NT2/D1 (cell line): ENCODE data around the gene TBX20.

Source experiments
- DNase-seq: peaks from one replicate; pipeline ENCODE4 v3.0.0-alpha.2; 2011; ENCODE audit warnings: low read depth, low spot score
- H3K27me3 ChIP-seq: 2 replicates; pipeline ENCODE4 v1.6.0; 2011; ENCODE audit warnings: mild to moderate bottlenecking; ENCODE audit not compliant: insufficient read length, insufficient read depth
- H3K36me3 ChIP-seq: 2 replicates; pipeline ENCODE4 v1.6.1; 2011; ENCODE audit warnings: mild to moderate bottlenecking, low read length, mixed read lengths; ENCODE audit not compliant: insufficient read depth, insufficient read length
- H3K4me1 ChIP-seq: 2 replicates; pipeline ENCODE4 v1.5.1; 2011; ENCODE audit not compliant: insufficient read depth, insufficient read length
- H3K4me3 ChIP-seq: 2 replicates; pipeline ENCODE4 v1.5.1; 2011; ENCODE audit warnings: low read depth; ENCODE audit not compliant: insufficient read length
- H3K9ac ChIP-seq: 2 replicates; pipeline ENCODE4 v1.6.0; 2011; ENCODE audit warnings: low read depth; ENCODE audit not compliant: insufficient read length
- H3K9me3 ChIP-seq: 2 replicates; pipeline ENCODE4 v1.5.1; 2011; ENCODE audit warnings: mild to moderate bottlenecking, low read length; ENCODE audit not compliant: insufficient read depth
- SUZ12 ChIP-seq: IDR thresholded peaks from 2 replicates; pipeline ENCODE4 v1.6.1; 2011; ENCODE audit not compliant: insufficient read length, insufficient read depth; ENCODE audit errors: extremely low read depth
- YY1 ChIP-seq: IDR thresholded peaks from 2 replicates; pipeline ENCODE4 v1.6.1; 2011; ENCODE audit not compliant: insufficient read length, insufficient read depth
- ZNF274 ChIP-seq: IDR thresholded peaks from 2 replicates; pipeline ENCODE4 v1.6.1; 2011; ENCODE audit warnings: mild to moderate bottlenecking, low read depth, low read length

TBX20 gene

GRCh38 chr7:35254496-35255442 is 869 bp upstream of the TBX20 start:
- Histone ChIP-seq H3K9me3 (no peaks in the 10 kb centered on the region), H3K27me3 (peaks cover 99% of the 10 kb centered on the region), H3K4me1 (peaks cover 8% of the 10 kb centered on the region), H3K36me3 (no peaks in the 10 kb centered on the region), H3K9ac (no peak overlapping the region), H3K4me3 (peak overlapping the region; percentile 63)
- no peak for DNase-seq
- TF ChIP-seq SUZ12, result peak; percentile 24
- no peak for TF ChIP-seq YY1

DNA sequence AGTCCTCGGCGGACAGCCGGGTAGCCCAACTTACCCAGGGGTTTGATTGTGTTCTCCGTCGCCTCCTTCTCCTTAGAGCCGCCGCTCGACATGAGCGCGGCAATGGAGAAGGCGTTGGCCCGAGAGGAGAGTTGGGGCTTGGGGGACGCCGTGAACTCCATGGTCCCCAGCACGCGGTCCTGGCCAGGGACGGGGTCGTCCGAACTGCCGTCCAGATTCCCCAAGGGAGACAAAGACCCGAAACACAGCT is 515 bp downstream of the TBX20 start:
- Histone ChIP-seq H3K27me3 (peaks cover 99% of the 10 kb centered on the region), H3K4me1 (peaks cover 7% of the 10 kb centered on the region), H3K9me3 (no peaks in the 10 kb centered on the region), H3K9ac (peak overlapping the region; percentile 71), H3K36me3 (no peaks in the 10 kb centered on the region), H3K4me3 (peak overlapping the region; percentile 63)
- DNase-seq, result no peak
- TF ChIP-seq SUZ12, result peak; percentile 68
- no peak for TF ChIP-seq ZNF274

- H3K9me3 ChIP-seq, result no peaks in the 10 kb centered on the region
- H3K4me1 ChIP-seq, result peaks cover 4% of the 10 kb centered on the region
- H3K36me3 ChIP-seq, result no peaks in the 10 kb centered on the region
- peak overlapping the region; percentile 63 for H3K4me3 ChIP-seq
- no peak for DNase-seq
- TF ChIP-seq YY1, result no peak
- TF ChIP-seq ZNF274, result no peak
- no peak for TF ChIP-seq SUZ12
- peaks cover 99% of the 10 kb centered on the region for H3K27me3 ChIP-seq
- H3K9ac ChIP-seq, result no peak overlapping the region
Observed at GRCh38 chr7:35252612-35253459, 1.1 kb downstream of the TBX20 start.

DNA sequence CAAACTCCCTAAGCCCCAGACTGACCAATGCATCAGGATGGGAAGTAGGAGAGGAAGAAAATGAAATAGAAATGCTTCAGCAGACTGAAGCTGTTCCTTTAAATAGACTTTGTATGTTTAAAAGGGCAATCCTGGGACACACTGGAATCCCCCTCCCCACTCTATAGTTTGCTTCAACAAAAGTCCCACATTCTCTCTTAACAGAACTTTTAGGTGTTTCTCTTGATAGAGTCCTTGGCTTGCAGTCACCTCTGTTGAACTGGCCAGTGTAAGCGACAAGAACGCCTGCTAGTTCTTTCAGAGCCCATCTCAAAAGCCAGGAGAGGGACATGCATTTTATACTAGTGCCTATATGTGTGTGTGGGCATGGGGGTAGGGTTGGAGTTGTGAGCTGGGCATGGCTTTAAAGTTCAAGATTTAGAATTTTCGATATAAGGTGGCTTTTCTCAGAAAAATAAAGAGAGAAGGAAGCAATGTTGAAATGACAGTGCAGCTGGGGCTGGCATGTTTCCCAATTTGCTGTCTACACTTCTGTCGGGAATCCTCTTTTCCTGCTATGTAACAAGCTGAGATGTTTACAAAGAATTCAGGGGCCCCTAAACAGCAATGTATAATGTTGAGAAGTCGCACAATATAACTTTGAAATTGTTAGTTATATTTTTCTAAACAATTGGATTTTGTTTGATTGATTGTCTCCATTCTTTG is 2.1 kb downstream of the TBX20 start:
- Histone ChIP-seq H3K27me3 (peaks cover 99% of the 10 kb centered on the region), H3K4me1 (peaks cover 4% of the 10 kb centered on the region), H3K9ac (no peak overlapping the region), H3K4me3 (no peak overlapping the region), H3K9me3 (no peaks in the 10 kb centered on the region), H3K36me3 (no peaks in the 10 kb centered on the region)
- no peak for TF ChIP-seq ZNF274
- TF ChIP-seq YY1, result no peak
- no peak for TF ChIP-seq SUZ12
- no peak for DNase-seq

- Histone ChIP-seq H3K9ac (no peak overlapping the region), H3K27me3 (peaks cover 95% of the 10 kb centered on the region), H3K4me3 (no peak overlapping the region), H3K36me3 (no peaks in the 10 kb centered on the region), H3K4me1 (no peaks in the 10 kb centered on the region), H3K9me3 (no peaks in the 10 kb centered on the region)
- TF ChIP-seq YY1 (no peak), ZNF274 (no peak), SUZ12 (no peak)
- DNase-seq, result no peak
Observed at GRCh38 chr7:35250941-35251340, 3.0 kb downstream of the TBX20 start.

GRCh38 chr7:35250452-35250851 is 3.4 kb downstream of the TBX20 start:
- no peaks in the 10 kb centered on the region for H3K4me1 ChIP-seq
- DNase-seq, result no peak
- H3K9ac ChIP-seq, result no peak overlapping the region
- H3K4me3 ChIP-seq, result no peak overlapping the region
- no peaks in the 10 kb centered on the region for H3K36me3 ChIP-seq
- no peaks in the 10 kb centered on the region for H3K9me3 ChIP-seq
- TF ChIP-seq ZNF274 (no peak), YY1 (no peak), SUZ12 (no peak)
- H3K27me3 ChIP-seq, result peaks cover 94% of the 10 kb centered on the region

DNA sequence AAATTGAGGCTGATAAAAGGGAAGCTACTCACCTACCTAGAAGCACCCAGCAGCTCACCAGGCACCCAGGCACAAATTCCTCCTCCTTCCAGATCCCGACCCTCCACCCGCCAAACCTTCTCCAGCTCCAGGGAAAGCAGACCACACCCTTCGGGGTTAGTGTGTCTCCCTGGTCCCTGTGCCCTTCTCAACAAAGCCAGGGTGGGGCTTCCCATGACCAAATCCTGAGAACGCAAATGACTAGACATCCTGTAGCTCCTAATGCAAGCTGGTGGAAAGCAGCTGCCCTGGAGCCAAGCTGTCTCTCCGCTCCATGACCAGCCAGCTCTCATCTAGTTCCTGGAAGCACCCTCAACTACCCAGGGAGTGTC is 4.4 kb downstream of the TBX20 start:
- Histone ChIP-seq H3K4me1 (no peaks in the 10 kb centered on the region), H3K9ac (no peak overlapping the region), H3K36me3 (no peaks in the 10 kb centered on the region), H3K27me3 (peaks cover 85% of the 10 kb centered on the region), H3K9me3 (no peaks in the 10 kb centered on the region), H3K4me3 (peak overlapping the region; percentile 13)
- TF ChIP-seq SUZ12 (no peak), ZNF274 (no peak), YY1 (no peak)
- DNase-seq, result no peak
